ENCODE data around the gene SLC30A9.

DNA sequence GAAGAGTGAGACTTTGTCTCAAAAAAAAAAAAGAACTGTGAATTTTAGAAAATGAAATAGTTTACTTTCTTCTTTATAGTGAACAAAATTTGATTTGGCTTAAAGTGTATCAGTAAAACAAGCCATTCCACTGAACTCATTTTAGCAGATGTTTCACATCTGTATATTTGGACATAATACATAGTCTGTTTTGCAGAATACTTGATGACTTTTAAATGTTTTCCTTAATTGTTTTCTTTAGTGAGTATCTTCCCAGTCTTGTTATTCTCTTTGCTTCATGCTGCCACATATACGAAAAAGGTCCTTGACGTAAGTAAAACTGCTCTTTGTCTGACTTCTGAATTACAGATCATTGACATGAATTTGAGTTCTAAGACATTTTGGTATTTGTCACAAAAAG is 46.8 kb upstream of the SLC30A9 start:
- TF ChIP-seq, protein P1, sequence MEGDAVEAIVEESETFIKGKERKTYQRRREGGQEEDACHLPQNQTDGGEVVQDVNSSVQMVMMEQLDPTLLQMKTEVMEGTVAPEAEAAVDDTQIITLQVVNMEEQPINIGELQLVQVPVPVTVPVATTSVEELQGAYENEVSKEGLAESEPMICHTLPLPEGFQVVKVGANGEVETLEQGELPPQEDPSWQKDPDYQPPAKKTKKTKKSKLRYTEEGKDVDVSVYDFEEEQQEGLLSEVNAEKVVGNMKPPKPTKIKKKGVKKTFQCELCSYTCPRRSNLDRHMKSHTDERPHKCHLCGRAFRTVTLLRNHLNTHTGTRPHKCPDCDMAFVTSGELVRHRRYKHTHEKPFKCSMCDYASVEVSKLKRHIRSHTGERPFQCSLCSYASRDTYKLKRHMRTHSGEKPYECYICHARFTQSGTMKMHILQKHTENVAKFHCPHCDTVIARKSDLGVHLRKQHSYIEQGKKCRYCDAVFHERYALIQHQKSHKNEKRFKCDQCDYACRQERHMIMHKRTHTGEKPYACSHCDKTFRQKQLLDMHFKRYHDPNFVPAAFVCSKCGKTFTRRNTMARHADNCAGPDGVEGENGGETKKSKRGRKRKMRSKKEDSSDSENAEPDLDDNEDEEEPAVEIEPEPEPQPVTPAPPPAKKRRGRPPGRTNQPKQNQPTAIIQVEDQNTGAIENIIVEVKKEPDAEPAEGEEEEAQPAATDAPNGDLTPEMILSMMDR (conservative IDR thresholded peaks at IDR 0.05; ENCODE audit: low read depth, low read length) = no peak
- TF ChIP-seq EZH2 (IDR thresholded peaks at IDR 0.05; ENCODE audit: borderline replicate concordance, low read depth, low read length, poor library complexity, severe bottlenecking) = no peak
